Measurements from ENCODE around the gene TBC1D4. TPM values are rescaled to one million over a fixed set of nuclear protein-coding genes. Genes with fewer than 3 reads are reported as not detected.

TBC1D4 gene
- total RNA-seq, 1 donor from 2014 or later = 42.5 TPM

- DNase-seq (ENCODE audit: low read depth in 2 of 2) = no peak
These were observed 63.7 kb downstream of the TBC1D4 start for GRCh38 chr13:75418186-75418843.

DNA sequence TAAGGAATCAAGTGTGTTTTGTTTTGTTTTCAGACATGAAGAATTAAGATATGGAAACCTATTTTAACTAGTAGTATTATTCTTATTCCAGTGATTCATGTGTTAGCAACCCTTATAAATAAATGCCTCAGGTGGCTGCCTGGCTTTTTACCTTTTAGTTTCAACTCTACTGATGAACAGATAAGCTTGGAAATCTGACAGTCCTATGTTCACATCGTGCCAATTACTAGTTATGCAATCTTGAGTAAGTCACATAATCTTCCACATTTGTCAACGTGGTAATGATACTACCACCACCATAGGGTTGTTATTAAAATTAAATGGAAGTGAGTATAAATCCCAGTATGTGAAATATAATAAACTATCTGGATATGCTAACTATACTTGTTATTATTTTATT lies 64.3 kb downstream of the TBC1D4 start:
- no peak for DNase-seq (ENCODE audit: low read depth in 2 of 2)

GRCh38 chr13:75417012-75417384 lies 65.0 kb downstream of the TBC1D4 start:
- DNase-seq (ENCODE audit: low read depth in 2 of 2) = no peak

GRCh38 chr13:75416327-75417011 lies 65.5 kb downstream of the TBC1D4 start:
- no peak for DNase-seq (ENCODE audit: low read depth in 2 of 2)

- peak in 1 of 2 donors; percentile 2 for DNase-seq (ENCODE audit: low read depth in 2 of 2)
These were observed 66.3 kb downstream of the TBC1D4 start for GRCh38 chr13:75415694-75416093.

DNA sequence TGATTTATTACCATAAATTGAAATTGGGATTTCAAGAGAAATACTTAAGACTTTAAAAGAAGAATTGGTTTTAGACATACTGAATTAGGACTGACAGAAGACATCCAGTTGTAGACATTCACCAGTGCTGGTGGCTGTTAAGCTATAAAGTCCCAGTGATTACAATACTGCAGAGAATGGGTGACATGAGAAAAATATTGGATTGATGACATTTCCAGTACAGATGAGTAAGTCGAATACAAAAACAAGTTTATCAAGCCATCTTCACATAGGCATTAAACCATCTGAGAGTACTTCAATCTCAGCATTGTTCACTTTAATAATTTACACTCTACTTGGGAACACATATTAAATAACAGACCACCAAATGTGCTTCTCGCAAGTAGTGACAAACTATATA lies 66.8 kb downstream of the TBC1D4 start:
- no peak for DNase-seq (ENCODE audit: low read depth in 2 of 2)

- DNase-seq (ENCODE audit: low read depth in 2 of 2) = no peak
These were observed 67.7 kb downstream of the TBC1D4 start for GRCh38 chr13:75414036-75414827.

DNA sequence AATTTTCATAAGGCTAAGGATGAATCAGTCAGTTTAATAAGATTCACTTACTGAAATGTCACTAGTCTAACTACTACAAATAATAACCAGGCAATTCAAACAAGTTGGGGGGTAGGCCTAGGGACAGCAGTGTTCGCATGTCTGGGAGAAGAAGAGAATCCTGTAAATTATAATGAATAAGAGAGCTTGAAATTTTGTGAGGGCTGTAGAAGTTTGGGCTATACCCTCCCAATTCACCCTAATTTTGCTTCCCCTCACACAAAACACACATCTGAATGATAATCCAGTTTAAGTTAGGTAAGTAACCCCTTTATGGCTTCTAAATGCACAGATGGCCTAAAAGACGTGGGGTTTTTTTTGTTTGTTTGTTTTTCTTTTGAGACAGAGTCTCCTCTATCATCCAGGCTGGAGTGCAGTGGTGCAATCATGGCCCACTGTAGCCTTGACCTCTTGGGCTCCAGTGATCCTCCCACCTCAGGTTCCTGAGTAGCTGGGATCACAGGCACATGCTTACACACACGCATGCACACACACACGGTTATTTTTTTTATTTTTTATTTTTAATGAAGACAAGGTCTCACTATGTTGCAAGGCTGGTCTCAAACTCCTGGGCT lies 69.9 kb downstream of the TBC1D4 start:
- no peak for DNase-seq (ENCODE audit: low read depth in 2 of 2)

DNA sequence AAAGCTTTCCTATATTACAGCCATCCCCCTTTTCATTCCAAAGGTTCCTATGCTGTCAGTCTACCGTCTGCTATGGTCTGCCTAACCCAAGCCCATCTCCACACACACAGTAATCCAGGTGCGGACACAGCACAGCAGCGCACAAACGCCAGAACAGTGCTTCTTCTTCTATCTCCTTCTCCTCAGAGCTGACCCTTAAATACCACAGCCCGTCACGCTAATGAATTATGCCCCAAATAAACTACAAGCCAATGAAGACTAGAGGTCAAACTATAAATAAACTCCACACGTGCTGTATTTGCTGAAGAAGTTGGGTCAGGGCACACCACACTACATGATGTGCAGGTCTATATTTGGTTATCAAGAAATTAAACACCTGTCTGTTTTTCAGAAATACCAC lies 71.8 kb downstream of the TBC1D4 start:
- no peak for DNase-seq (ENCODE audit: low read depth in 2 of 2)

- DNase-seq (ENCODE audit: low read depth in 2 of 2) = no peak
These were observed 74.0 kb downstream of the TBC1D4 start for GRCh38 chr13:75407998-75408397.

DNA sequence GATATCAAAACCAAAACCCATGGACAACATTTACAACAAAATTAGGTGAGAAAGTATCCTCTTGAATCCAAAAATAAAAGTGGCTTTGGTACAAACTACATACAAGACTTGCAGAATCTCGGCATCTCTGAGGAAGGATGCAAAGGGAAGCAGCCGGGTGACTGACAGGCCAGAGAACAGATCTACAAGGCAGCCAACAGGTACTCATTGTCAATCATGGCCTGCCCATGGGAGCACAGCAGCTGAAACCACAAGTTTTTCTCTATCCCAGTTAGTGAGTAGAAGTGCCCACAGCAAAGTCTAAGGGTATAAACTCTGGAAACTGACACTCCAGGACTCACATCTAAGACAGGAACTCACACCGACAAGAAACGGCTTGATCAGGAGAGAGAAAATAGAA lies 74.5 kb downstream of the TBC1D4 start:
- DNase-seq (ENCODE audit: low read depth in 2 of 2) = no peak

GRCh38 chr13:75405976-75406703 lies 75.8 kb downstream of the TBC1D4 start:
- DNase-seq (ENCODE audit: low read depth in 2 of 2) = no peak

GRCh38 chr13:75404726-75405125 lies 77.2 kb downstream of the TBC1D4 start:
- DNase-seq (ENCODE audit: low read depth in 2 of 2) = no peak

GRCh38 chr13:75402787-75403186 lies 79.2 kb downstream of the TBC1D4 start:
- no peak for DNase-seq (ENCODE audit: low read depth in 2 of 2)

GRCh38 chr13:75400775-75401174 lies 81.2 kb downstream of the TBC1D4 start:
- no peak for DNase-seq (ENCODE audit: low read depth in 2 of 2)

DNA sequence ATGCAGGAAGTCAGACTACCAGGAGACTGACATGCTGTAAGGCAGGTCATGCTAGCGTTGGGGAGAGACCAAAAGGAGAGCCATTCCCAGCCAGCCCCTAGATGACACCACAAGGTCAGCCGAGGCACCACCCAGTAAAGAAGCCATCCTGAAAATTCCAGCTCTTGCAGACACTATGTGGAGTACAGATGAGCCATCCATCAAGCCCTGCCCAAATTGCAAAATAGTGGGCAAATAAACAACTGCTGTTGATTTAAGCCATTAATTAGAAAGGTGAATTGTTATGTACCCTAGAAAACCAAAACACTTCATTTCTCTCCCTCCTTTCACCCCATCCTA lies 82.1 kb downstream of the TBC1D4 start:
- no peak for DNase-seq (ENCODE audit: low read depth in 2 of 2)

DNA sequence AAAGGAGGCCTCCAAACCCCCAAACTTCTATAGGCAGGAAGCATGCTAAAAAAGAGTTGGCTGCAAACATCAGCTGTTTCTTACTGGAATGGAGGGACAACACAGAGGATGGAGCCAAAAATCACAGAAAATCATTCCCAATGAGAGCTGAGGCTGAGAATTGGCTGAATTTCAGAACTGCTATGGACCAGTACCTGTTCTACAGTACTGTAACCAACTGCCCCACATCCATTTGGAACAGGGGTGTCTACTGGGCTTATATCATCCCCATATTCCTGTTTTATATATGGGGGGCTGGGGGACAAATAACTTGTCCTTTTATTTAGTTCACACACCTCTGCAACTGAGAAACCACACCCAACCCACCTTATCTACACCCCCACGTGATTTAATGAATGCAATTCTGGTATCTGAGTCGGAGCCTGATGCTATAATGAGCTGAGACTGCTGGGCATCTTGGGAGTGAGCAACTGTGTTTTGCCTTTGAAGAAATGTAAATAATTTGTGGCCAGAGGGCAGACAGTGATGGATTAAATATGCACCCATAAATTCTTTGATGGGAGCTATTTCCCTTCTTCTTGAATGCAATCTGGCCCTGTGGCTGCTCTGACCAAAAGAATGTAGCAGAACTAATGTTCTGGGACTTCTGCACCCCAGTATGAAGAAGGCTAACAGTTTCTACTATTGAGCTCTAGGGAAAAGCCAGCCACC lies 82.6 kb downstream of the TBC1D4 start:
- DNase-seq (ENCODE audit: low read depth in 2 of 2) = no peak

DNA sequence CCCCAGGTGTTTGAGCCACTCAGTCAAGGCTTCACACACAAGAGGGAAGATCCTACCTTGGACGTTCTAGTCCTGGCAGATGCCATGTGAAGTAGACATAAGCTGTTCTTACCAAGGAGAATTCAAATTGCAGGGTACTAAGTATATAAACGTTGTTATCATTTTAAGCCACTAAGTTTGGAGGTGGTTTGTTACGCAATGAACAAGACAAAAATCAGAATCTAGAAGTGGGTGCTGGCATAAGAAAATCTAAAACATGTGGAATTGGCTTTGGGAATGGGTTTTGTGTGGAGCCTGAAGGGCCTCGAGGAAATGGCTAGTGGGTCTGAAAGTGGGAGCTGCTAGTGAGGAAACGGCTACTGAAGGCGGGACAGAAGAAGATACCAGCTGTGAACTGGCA lies 83.9 kb downstream of the TBC1D4 start:
- no peak for DNase-seq (ENCODE audit: low read depth in 2 of 2)

DNA sequence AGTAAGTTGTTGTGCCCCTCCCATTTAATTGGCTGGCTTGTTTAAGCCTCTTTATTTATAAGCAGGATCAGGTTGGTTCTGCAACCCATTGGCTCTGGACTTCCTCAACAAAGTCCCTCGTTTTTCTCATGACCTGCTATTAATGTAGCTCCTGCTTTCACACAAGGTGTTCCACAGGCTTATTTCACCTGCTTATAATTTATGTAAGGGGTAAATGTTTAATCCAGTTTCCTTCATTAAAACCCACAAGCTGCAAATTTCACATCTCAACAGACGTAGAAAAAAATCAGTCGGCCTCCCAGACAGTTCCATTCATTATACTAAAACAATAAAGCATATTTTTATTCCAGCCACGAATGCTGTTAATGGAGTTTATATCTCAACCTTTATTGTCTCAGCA lies 86.1 kb downstream of the TBC1D4 start:
- DNase-seq (ENCODE audit: low read depth in 2 of 2) = no peak

DNA sequence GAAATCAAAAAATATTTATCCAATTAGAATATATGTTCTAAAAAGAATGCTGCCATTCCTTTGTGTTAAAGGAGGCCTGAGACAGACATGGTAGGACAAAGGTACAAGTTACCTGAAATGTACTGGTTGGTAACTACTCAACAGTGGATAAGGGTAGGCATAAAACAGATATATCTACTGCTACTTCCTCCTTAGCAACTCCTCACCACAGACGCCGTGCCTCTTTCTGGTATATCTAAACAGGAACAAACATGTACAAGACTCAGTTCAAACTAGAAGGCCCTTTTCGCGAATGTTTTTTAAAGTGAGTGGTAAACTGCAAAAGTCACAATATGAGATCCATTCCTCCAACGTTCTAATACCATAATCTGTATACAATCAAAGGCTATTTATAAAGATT lies 86.9 kb downstream of the TBC1D4 start:
- no peak for DNase-seq (ENCODE audit: low read depth in 2 of 2)
